Stimulated activated CD8-positive, alpha-beta memory T cell treated with anti-CD3 and anti-CD28 coated beads, Interleukin-12 subunit alpha, Interleukin-12 subunit beta, amount 100 ng/mL, for 1 hour (primary cell): Measurements from ENCODE around the gene CCDC138.
A peak's percentile ranks its signal among the peaks of the same experiment; 100 is the strongest.
"Not testable (repeated sequence)": the region's sequence is repeated elsewhere in the genome, so short reads cannot be mapped to it uniquely, and the experiment has no call there.

Experiments used
- DNase-seq: peaks from one replicate; pipeline ENCODE4 v3.0.0-alpha.2; 2020; ENCODE audit warnings: low read depth

Gene CCDC138, protein sequence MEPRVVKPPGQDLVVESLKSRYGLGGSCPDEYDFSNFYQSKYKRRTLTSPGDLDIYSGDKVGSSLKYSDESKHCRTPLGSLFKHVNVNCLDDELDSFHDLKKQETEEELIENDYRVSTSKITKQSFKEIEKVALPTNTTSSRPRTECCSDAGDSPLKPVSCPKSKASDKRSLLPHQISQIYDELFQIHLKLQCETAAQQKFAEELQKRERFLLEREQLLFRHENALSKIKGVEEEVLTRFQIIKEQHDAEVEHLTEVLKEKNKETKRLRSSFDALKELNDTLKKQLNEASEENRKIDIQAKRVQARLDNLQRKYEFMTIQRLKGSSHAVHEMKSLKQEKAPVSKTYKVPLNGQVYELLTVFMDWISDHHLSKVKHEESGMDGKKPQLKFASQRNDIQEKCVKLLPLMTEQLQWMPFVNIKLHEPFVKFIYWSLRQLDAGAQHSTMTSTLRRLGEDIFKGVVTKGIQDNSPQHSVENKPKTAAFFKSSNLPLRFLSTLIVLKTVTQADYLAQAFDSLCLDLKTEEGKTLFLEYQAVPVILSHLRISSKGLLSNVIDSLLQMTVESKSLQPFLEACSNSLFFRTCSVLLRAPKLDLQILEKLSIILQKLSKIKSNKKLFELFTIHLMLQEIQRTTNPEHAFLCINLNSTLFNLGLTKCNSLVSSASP

DNA sequence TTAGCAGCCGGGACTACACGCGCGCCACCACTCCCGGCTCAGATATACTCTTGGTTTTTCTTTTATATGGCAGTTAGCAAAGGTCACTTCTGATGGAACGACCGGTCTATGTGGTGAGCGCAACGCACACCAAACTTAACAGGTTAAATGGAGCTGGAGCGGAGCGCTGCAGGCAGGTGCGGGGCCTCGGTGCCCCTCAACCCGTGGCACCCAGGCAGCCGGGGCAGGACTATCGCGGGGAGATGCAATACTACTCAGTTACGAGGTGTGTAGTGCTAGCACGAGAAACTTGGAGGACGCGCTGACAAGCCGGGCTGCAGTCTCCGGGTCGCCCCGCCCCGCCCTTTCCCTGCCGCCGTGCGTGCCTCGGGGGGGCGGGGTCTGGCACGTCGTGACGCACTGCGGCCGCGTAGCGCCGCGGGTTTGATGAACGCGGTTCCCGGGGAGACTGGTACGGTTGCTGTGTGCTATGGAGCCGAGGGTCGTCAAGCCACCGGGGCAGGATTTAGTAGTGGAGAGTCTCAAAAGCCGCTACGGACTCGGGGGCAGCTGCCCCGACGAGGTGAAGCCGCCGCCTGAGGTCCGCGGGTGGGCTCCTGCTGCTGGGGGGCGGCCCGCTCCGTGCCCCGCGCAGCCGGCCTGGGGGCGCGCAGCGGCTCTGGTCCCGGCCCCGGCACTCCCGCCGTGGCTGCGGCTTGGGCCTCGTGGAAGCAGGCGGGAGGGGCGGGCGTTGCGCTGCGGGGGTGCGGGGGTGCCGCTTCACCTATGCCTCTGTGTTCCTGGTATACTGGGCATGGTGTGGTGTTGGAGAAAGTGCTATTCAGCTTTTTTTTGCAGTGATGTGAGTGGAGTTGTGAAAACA lies at the start of gene CCDC138:
Gene CCDC138, plus strand, starts transcription at position 418 of the 862 bp plus-strand sequence. Its CDS starts 52 bp downstream, at position 470.
- peak; percentile 84 for DNase-seq

GRCh38 chr2:108757973-108758372 lies 28.6 kb upstream of the CCDC138 start:
- not testable (repeated sequence) for DNase-seq

DNA sequence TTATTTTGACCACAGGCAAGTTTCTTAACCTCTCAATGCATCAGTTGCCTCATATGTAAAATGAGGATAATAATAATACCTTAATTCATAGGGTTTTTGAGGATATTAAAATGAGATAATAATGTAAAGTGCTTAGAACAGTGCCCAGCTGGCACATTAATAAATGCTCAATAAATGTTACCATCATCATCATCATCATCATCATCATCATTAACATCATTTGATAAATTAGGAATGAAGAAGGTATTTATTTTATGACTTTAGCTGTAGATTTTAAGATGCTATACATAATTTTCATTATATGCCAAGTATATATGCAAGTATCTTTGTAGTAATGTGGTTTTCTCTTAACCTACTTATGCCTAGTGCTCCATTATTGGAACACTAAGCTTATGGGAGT lies 24.0 kb upstream of the CCDC138 start:
- DNase-seq = not testable (repeated sequence)

DNA sequence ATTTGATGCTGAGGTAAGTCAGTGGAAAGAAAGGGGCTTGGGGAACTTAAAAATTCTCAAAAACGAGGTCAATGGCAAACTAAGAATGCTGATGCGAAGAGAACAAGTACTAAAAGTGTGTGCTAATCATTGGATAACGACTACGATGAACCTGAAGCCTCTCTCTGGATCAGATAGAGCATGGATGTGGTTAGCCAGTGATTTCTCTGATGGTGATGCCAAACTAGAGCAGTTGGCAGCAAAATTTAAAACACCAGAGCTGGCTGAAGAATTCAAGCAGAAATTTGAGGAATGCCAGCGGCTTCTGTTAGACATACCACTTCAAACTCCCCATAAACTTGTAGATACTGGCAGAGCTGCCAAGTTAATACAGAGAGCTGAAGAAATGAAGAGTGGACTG lies 19.9 kb upstream of the CCDC138 start:
- not testable (repeated sequence) for DNase-seq

DNA sequence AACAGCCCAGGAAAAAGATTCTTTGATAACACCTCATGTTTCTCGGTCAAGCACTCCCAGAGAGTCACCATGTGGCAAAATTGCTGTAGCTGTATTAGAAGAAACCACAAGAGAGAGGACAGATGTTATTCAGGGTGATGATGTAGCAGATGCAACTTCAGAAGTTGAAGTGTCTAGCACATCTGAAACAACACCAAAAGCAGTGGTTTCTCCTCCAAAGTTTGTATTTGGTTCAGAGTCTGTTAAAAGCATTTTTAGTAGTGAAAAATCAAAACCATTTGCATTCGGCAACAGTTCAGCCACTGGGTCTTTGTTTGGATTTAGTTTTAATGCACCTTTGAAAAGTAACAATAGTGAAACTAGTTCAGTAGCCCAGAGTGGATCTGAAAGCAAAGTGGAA lies 18.7 kb upstream of the CCDC138 start:
- DNase-seq = not testable (repeated sequence)

DNA sequence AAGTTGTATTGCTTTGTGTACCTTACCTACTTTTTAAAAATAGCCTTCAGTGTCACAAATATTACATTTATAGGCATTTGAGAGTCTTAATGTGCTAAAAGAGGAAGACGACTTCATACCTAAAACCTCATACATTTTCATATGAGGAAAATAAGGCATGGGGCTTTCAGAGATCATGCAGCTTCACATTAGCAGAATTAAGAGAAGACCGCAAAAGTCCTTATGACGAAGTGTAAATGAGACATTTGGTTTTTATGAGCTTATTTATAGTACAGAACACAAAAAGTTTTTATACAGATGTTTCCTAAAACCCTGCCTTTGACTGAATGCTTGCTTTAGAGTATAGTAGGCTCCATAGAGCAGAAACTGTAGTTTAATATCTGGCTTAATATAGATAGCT lies 10.1 kb upstream of the CCDC138 start:
- DNase-seq = no peak

GRCh38 chr2:108778857-108779256 lies 7.7 kb upstream of the CCDC138 start:
- no peak for DNase-seq

- no peak for DNase-seq
Measured at GRCh38 chr2:108786008-108786353, 590 bp upstream of the CCDC138 start.

- no peak for DNase-seq
Measured at GRCh38 chr2:108787216-108787541, 608 bp downstream of the CCDC138 start.

- DNase-seq = no peak
Measured at GRCh38 chr2:108803045-108803736, 16.6 kb downstream of the CCDC138 start.

DNA sequence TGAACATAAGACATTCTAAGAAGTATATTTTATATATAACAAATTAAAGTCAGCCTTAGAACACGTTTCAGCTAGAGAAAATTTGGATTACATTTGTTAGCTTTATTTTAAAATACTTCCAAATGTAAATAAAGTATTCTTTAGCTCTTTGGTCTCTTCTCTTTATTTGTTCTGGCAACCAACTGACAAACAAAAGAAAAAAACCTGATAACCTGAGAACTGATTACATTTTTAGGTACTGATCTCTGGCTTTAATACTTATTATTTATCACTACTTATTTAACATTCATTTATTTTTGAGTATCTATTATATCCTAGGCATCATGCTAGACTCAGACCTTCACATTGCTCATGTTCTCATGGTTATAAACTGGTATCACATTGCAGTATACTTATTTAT lies 18.5 kb downstream of the CCDC138 start:
- no peak for DNase-seq

GRCh38 chr2:108805782-108806181 lies 19.2 kb downstream of the CCDC138 start:
- no peak for DNase-seq

- DNase-seq = no peak
Measured at GRCh38 chr2:108806371-108807113, 20.0 kb downstream of the CCDC138 start.

DNA sequence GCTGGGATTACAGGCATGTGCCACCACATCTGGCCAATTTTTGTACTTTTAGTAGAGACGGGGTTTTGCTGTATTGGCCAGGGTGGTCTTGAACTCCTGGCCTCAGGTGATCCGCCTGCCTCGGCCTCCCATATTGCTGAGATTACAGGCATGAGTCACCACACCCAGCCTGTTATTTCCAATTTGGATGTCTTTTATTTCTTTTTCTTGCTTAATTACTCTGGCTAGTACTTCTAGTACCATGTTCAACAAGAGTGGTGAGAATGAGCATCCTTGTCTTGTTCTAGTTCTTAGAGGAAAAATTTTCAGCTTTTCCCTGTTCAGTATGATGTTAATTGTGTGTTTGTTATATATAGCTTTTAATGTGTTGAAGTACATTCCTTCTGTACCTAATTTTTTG lies 23.4 kb downstream of the CCDC138 start:
- DNase-seq = no peak

GRCh38 chr2:108810993-108811957 lies 24.7 kb downstream of the CCDC138 start:
- DNase-seq = no peak

DNA sequence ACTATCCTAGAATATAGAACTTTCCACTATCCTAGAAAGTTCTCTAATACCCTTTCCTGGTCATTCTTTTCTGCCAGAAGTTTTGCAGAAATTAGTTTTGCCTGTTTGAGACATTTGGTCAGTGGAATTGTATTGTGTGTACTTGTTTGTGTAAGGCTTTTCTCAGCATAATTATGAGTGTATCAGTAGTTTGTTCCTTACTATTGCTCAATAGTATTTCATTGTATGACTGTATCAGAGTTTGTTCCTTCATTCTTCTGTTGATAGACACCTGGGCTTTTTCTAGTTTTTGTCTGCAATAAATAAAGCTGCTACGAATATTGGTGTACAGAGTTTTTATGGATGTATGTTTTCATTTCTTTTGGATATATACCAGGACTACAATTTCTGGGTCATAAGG lies 27.2 kb downstream of the CCDC138 start:
- DNase-seq = no peak

- no peak for DNase-seq
Measured at GRCh38 chr2:108820482-108820881, 33.9 kb downstream of the CCDC138 start.

- DNase-seq = no peak
Measured at GRCh38 chr2:108823286-108823685, 36.7 kb downstream of the CCDC138 start.

GRCh38 chr2:108824316-108825070 lies 37.9 kb downstream of the CCDC138 start:
- DNase-seq = no peak
